SJSA1 (cell line): Measurements from ENCODE around the gene GRK2. TPM values are rescaled to one million over a fixed set of nuclear protein-coding genes. Genes with fewer than 3 reads are reported as not detected.
"Not testable (repeated sequence)": the region's sequence is repeated elsewhere in the genome, so short reads cannot be mapped to it uniquely, and the experiment has no call there.

ENCODE experiments used
- DNase-seq, 2 experiments: peaks; one replicate each; pipeline ENCODE4 v3.0.0-alpha.2; 2015 to 2020; ENCODE audit warnings: low spot score in 2 of 2, low read depth in 1 of 2
- H3K27ac ChIP-seq: fragments of 250-450 bp; sonication (Bioruptor Pico); 2 replicates; pipeline ENCODE4 v1.5.1; 2020; ENCODE audit warnings: mild to moderate bottlenecking, moderate library complexity
- H3K27me3 ChIP-seq: fragments of 250-450 bp; sonication (Bioruptor Pico); replicated peaks from 2 replicates; pipeline ENCODE4 v1.5.1; 2020; ENCODE audit warnings: mild to moderate bottlenecking, moderate library complexity
- H3K36me3 ChIP-seq: fragments of 250-450 bp; sonication (Bioruptor Pico); 2 replicates; pipeline ENCODE4 v1.5.1; 2020; ENCODE audit warnings: mild to moderate bottlenecking
- H3K4me1 ChIP-seq: fragments of 250-450 bp; sonication (Bioruptor Pico); replicated peaks from 2 replicates; pipeline ENCODE4 v1.6.1; 2021; ENCODE audit warnings: mild to moderate bottlenecking
- H3K4me3 ChIP-seq: fragments of 250-450 bp; sonication (Bioruptor Pico); 2 replicates; pipeline ENCODE4 v1.5.1; 2020; ENCODE audit warnings: mild to moderate bottlenecking
- H3K9me3 ChIP-seq: fragments of 250-450 bp; sonication (Bioruptor Pico); replicated peaks from 2 replicates; pipeline ENCODE4 v1.5.1; 2020; ENCODE audit warnings: mild to moderate bottlenecking
- total RNA-seq: library from RNA; depleted of rRNA; stranded (reverse); fragments of >200 nt; shearing (Covaris generic); gene quantifications from 2 replicates; pipeline ENCODE4 v1.2.3, GENCODE V29; 2014; rRNA removed

The GRK2 gene
- total RNA-seq, 1 experiment from 2014 or later, result 138 TPM

DNA sequence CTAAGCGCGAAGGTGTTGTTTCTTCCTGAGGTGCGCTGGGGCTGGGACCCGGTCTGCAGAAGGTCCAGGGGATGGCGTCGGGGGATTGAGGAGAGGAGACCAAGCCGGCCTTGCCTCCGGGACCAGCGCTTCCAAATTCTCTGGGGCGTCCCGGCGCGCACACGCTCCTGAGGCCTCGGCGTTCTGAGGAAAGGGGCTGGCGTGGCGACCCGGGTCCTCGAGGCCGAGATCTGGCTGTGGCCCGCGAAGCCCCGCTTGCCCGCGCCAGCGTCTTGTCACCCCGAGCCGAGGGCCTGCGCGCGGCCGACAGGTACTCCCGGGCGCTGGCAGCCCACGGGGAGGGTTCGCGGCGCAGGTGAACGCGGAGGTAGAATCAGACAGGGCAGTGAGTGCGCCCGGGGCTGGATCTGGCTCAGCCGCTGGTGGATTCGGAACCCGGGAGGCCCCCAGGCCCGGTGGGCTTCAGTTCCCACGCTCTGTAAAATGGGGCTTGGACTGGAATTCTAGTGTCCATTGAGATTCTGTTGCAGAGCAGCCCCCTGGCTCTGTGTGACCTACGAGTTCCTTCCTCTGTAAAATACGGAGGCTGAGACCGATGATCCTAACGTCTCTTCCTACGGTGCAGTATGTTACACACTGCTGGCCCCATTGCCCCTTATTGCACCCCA, 51.7 kb downstream of the GRK2 start:
- H3K27ac ChIP-seq, result no peak overlapping the region; the same call in 1 of the 2 replicates
- DNase-seq, result no peak
- peak overlapping the region; percentile 53 for H3K4me3 ChIP-seq

DNA sequence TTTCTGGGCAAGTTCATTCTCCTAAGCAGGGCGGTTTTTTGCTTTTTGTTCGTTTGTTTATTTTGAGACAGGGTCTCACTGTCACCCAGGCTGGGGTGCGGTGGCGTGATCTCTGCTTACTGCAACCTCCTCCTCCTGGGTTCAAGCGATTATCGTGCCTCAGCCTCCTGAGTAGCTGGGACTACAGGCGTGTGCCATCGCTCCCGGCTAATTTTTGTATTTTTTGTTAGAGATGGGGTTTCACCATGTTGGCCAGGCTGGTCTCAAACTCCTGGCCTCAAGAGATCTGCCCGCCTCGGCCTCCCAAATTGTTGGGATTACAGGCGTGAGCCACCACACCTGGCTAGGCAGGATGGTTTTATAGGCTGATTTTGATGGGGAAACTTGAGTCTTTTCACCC, 52.6 kb downstream of the GRK2 start:
- not testable (repeated sequence) for H3K36me3 ChIP-seq, H3K9me3 ChIP-seq, H3K27ac ChIP-seq, H3K27me3 ChIP-seq, H3K4me1 ChIP-seq, DNase-seq, H3K4me3 ChIP-seq

More for the DNA sequence above, 51.7 kb downstream of the GRK2 start:
- Histone ChIP-seq H3K36me3 (no peaks in the 10 kb centered on the region), H3K9me3 (no peaks in the 10 kb centered on the region), H3K27me3 (no peaks in the 10 kb centered on the region), H3K4me1 (peaks cover 7% of the 10 kb centered on the region)

DNA sequence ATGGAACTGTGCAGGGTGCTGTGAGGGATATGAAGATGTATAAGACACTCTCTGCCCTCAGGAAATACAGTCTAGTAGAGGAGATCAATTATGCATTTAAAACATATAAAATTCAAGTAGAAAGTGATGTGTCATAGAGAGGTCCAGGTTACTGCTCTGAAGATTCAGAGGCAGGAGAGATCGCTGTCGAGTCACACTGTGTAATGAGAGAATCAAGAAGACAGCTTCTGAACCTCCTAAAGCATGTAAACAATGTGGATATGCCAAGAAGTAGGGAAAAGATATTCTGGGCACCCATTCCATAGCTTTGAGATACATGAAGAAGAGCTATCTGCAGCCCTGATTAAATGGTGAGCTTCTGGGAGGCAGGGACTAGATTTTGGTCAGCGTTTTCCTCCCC, 53.7 kb downstream of the GRK2 start:
- no peak for DNase-seq
- Histone ChIP-seq H3K9me3 (no peaks in the 10 kb centered on the region), H3K4me3 (no peak overlapping the region), H3K27me3 (no peaks in the 10 kb centered on the region), H3K4me1 (peaks cover 7% of the 10 kb centered on the region), H3K27ac (no peak overlapping the region), H3K36me3 (no peaks in the 10 kb centered on the region)

DNA sequence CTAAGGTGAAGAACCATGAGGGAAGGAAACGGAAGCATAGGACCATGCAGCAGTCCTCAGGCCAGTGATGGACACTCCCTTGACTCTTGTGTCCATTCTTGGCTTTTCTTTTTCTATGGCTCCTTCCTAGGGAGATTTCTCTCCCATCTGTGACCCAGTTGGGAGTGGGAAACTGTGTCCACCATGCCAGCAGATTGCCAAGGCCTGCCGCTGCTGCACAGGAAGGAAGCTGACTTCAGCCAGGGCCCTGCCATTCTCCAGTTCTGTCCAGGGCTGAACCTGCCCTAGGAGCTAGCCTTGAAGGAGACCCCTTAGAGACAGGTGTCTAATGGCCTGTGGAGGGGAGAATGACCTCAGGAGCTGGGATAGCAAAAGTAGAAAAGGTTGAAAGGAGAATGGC, 54.4 kb downstream of the GRK2 start:
- no peak for DNase-seq
- H3K27ac ChIP-seq, result no peak overlapping the region
- peaks cover 7% of the 10 kb centered on the region for H3K4me1 ChIP-seq
- no peak overlapping the region for H3K4me3 ChIP-seq
- H3K27me3 ChIP-seq, result no peaks in the 10 kb centered on the region
- no peaks in the 10 kb centered on the region for H3K36me3 ChIP-seq
- H3K9me3 ChIP-seq, result no peaks in the 10 kb centered on the region

DNA sequence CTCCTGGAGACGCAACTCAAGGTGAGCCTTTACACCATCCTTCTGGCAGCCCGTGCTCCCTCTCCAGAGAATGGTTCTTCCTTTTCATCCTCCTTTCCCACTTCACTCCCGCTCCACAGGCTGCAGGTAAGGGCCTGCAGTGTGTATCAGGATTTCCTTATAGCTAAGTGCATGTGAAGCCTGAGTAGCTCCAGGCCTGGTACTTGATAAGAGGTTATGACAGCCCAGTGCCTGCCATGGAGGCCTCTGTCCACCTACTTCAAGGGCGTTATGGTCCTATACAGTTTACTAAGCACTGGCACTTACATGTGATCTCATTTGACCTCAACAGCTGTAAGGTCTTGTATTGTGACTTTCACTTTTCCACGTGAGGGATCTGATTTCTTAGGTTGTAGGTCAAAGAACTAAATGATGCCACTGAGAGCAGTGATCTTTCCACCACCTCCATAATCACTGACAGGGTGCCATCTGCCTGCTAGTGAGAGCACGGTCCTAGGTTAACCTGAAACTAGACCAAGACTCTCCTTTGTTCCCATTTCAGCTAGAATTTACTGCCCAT, 55.1 kb downstream of the GRK2 start:
- peaks cover 7% of the 10 kb centered on the region for H3K4me1 ChIP-seq
- no peak overlapping the region for H3K4me3 ChIP-seq
- no peak for DNase-seq
- H3K27ac ChIP-seq, result no peak overlapping the region
- H3K36me3 ChIP-seq, result no peaks in the 10 kb centered on the region
- no peaks in the 10 kb centered on the region for H3K9me3 ChIP-seq
- H3K27me3 ChIP-seq, result no peaks in the 10 kb centered on the region

DNA sequence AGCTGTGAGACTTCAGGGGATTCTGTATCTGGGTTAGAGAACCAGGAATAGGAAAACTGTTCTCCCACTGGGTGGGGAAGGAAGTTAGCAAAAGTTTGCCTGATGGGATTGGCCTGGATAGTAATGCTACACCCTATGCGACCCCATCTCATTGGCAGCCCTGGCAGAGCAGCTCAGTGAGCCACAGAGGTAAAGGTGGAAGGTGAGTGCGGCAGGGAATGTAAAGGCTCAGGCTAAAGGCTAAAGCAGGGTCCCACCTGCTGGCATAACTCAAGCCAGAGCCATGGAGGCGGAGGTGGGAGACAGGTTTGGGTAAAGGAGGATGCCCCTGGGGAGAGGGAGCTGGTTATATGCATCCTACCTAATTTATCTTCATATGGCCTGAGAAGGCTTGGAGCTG, 55.8 kb downstream of the GRK2 start:
- no peak for DNase-seq
- no peak overlapping the region for H3K4me3 ChIP-seq
- no peaks in the 10 kb centered on the region for H3K9me3 ChIP-seq
- H3K4me1 ChIP-seq, result peaks cover 7% of the 10 kb centered on the region
- H3K27ac ChIP-seq, result no peak overlapping the region
- H3K36me3 ChIP-seq, result no peaks in the 10 kb centered on the region
- no peaks in the 10 kb centered on the region for H3K27me3 ChIP-seq

DNA sequence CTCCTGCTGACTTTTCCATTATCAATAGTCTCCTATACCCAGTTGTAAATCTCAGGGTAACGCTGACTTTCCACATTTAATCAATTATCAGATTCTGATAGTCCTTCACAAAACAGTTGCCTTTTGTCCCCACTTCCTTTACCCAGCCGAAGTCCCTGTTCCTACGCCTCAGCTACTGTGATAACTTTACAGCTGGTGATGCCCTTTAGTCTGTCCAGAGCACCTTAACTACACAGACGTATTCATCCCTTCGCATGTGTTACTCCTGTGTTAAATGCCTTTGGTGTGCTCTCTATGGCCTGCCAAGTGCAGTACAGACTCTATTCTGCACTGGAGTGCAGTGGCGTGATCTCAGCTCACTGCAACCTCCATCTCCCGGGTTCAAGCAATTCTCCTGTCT, 57.3 kb downstream of the GRK2 start:
- Histone ChIP-seq H3K36me3 (no peaks in the 10 kb centered on the region), H3K27ac (no peak overlapping the region), H3K4me1 (no peaks in the 10 kb centered on the region), H3K9me3 (no peaks in the 10 kb centered on the region), H3K27me3 (no peaks in the 10 kb centered on the region), H3K4me3 (no peak overlapping the region)
- DNase-seq, result no peak

DNA sequence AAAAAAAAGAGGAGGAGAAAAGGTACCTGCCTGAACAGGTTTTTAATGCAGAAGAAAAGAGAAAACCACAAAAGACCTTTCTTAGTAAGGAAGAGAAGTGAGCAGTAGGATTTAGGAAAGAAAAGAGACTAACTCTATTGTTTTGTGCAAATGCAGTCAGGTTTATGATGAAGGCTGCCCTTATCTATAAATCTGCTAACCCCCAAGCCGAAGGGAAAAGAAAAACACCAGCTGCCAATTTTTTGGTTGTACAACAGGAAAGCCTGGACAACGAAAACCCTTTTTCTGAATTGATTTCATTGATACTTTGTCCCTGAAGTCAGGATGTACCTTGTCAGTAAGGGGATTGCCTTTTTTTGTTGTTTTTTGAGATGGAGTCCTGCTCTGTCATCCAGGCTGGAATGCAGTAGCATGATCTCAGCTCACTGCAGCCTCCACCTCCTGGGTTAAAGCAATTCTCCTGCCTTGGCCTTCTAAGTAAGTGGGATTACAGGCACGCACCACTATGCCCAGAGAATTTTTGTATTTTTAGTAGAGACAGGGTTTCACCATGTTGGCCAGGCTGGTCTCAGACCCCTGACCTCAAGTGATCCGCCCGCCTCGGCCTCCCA, 65.9 kb downstream of the GRK2 start:
- DNase-seq, result no peak
- no peaks in the 10 kb centered on the region for H3K4me1 ChIP-seq
- no peak overlapping the region for H3K4me3 ChIP-seq
- no peaks in the 10 kb centered on the region for H3K9me3 ChIP-seq
- no peaks in the 10 kb centered on the region for H3K27me3 ChIP-seq
- H3K36me3 ChIP-seq, result no peaks in the 10 kb centered on the region
- H3K27ac ChIP-seq, result no peak overlapping the region

Other genes with a start within 250 kb of the GRK2 start
- gene SYT12, start 243.3 kb upstream of the GRK2 start, total RNA-seq, result 0.13 and 0.29 TPM in 2 replicates
- gene RHOD, start 209.6 kb upstream of the GRK2 start, total RNA-seq, result not detected in 2 replicates
- 30.4 and 41.2 TPM in 2 replicates for gene KDM2A, start 147.2 kb upstream of the GRK2 start, total RNA-seq
- 40.2 and 61.7 TPM in 2 replicates for gene ANKRD13D, start 22.8 kb downstream of the GRK2 start, total RNA-seq
- 13.4 and 17.5 TPM in 2 replicates for gene SSH3, start 37.1 kb downstream of the GRK2 start, total RNA-seq
- gene POLD4, start 87.1 kb downstream of the GRK2 start, total RNA-seq, result 81.8 and 125 TPM in 2 replicates
- gene CLCF1, start 107.1 kb downstream of the GRK2 start, total RNA-seq, result 6.9 and 9.4 TPM in 2 replicates
- gene RAD9A, start 125.5 kb downstream of the GRK2 start, total RNA-seq, result 13.8 and 25.1 TPM in 2 replicates
- gene PPP1CA, start 135.4 kb downstream of the GRK2 start, total RNA-seq, result 668 and 731 TPM in 2 replicates
- not detected in 2 replicates for gene TBC1D10C, start 137.6 kb downstream of the GRK2 start, total RNA-seq
- not detected in 2 replicates for gene CARNS1, start 149.2 kb downstream of the GRK2 start, total RNA-seq
- 166 and 177 TPM in 2 replicates for gene RPS6KB2, start 162.0 kb downstream of the GRK2 start, total RNA-seq
- 0.37 TPM in 1 of 2 replicates, not detected in the other for gene PTPRCAP, start 171.2 kb downstream of the GRK2 start, total RNA-seq
- gene CORO1B, start 177.0 kb downstream of the GRK2 start, total RNA-seq, result 123 and 181 TPM in 2 replicates
- not detected in 2 replicates for gene GPR152, start 186.3 kb downstream of the GRK2 start, total RNA-seq
- gene CABP4, start 188.9 kb downstream of the GRK2 start, total RNA-seq, result not detected in 2 replicates
- gene TMEM134, start 202.8 kb downstream of the GRK2 start, total RNA-seq, result 61.1 and 105 TPM in 2 replicates
- gene AIP, start 216.6 kb downstream of the GRK2 start, total RNA-seq, result 184 and 185 TPM in 2 replicates
- 11.5 and 18.7 TPM in 2 replicates for gene PITPNM1, start 238.9 kb downstream of the GRK2 start, total RNA-seq
- gene CDK2AP2, start 241.7 kb downstream of the GRK2 start, total RNA-seq, result 61.9 and 82.4 TPM in 2 replicates